ENCODE measurements around the gene VPS37D. TPM values are rescaled to one million over a fixed set of nuclear protein-coding genes. Genes with fewer than 3 reads are reported as not detected.

The VPS37D gene
- total RNA-seq, 2 donors from 2014 or later = 6.1 to 9.1 TPM

DNA sequence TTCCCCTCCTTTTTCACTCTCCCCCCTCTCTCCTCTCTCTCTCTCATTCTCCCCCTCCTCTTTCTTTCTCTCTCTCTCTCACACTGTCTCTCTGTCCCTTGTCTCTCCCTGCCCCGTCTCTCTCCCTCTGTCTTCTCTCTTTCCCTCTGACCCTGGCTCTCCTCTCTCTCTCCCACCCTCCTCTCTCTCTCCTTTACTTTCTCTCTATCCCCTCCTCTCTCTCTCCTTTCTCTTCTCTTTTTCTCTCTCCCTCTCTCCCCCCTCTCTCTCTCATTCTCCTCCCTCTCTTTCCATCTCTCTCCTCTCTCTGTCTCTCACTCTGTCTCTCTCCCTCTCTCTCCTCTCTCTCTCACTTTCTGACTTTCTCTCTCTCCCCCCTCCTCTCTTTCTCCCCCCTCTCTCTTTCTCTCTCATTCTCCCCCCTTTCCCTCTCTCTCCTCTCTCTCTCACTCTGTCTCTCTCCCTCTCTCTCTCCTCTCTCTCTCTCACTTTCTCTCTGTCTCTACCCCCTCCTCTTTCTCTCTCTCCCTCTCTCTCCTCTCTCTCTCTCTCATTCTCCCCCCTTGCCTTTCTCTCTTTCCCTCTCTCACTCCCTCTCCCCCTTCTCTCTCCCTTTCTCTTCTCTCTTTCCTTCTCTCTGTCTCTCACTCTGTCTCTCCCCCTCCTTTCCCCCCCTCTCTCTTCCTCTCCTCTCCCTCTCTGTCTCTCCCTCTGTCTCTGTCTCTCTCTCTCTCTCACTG, 18.9 kb upstream of the VPS37D start:
- H3K27me3 Mint-ChIP-seq (ENCODE audit: insufficient read depth) = peaks cover 83% of the 10 kb centered on the region
- Histone ChIP-seq H3K9ac (ENCODE audit: extremely low read depth, low read length, poor library complexity, severe bottlenecking) (peak overlapping the region; percentile 38), H3K27me3 (ENCODE audit: control insufficient read depth, insufficient read depth, low read length, poor library complexity, severe bottlenecking) (peaks cover 65% of the 10 kb centered on the region), H3K27ac (ENCODE audit: low read depth, low read length) (no peak overlapping the region), H3K9me3 (ENCODE audit: control insufficient read depth, low read length) (no peaks in the 10 kb centered on the region), H3K4me1 (ENCODE audit: control insufficient read depth, insufficient read depth, low read length) (no peaks in the 10 kb centered on the region), H3K4me3 (ENCODE audit: low read length) (no peak overlapping the region), H3K36me3 (ENCODE audit: control insufficient read depth, insufficient read depth, low read length) (no peaks in the 10 kb centered on the region)
- no peak overlapping the region for H3K27ac Mint-ChIP-seq
- H3K4me3 Mint-ChIP-seq = peak overlapping the region; percentile 48
- 66 to 78% methylated on average over 1 of the region's 1 CpG for WGBS, 2 experiments (ENCODE audit: insufficient coverage in 1 of 2, insufficient read length in 1 of 2)
- TF ChIP-seq CTCF (conservative IDR thresholded peaks at IDR 0.05) = no peak
- H3K36me3 Mint-ChIP-seq (ENCODE audit: low read depth) = no peaks in the 10 kb centered on the region
- H3K9me3 Mint-ChIP-seq = no peaks in the 10 kb centered on the region
- DNase-seq = no peak
- peaks cover 13% of the 10 kb centered on the region for H3K4me1 Mint-ChIP-seq

GRCh38 chr7:73649576-73649975, 18.1 kb upstream of the VPS37D start:
- H3K27me3 Mint-ChIP-seq (ENCODE audit: insufficient read depth) = peaks cover 77% of the 10 kb centered on the region
- no peaks in the 10 kb centered on the region for H3K36me3 Mint-ChIP-seq (ENCODE audit: low read depth)
- no peak for TF ChIP-seq CTCF (conservative IDR thresholded peaks at IDR 0.05)
- Histone ChIP-seq H3K4me1 (ENCODE audit: control insufficient read depth, insufficient read depth, low read length) (no peaks in the 10 kb centered on the region), H3K27ac (ENCODE audit: low read depth, low read length) (no peak overlapping the region), H3K27me3 (ENCODE audit: control insufficient read depth, insufficient read depth, low read length, poor library complexity, severe bottlenecking) (peaks cover 65% of the 10 kb centered on the region), H3K9ac (ENCODE audit: extremely low read depth, low read length, poor library complexity, severe bottlenecking) (no peak overlapping the region), H3K4me3 (ENCODE audit: low read length) (no peak overlapping the region), H3K36me3 (ENCODE audit: control insufficient read depth, insufficient read depth, low read length) (no peaks in the 10 kb centered on the region), H3K9me3 (ENCODE audit: control insufficient read depth, low read length) (peaks cover 2% of the 10 kb centered on the region)
- DNase-seq = no peak
- H3K9me3 Mint-ChIP-seq = peaks cover 2% of the 10 kb centered on the region
- H3K4me1 Mint-ChIP-seq = peaks cover 10% of the 10 kb centered on the region
- H3K4me3 Mint-ChIP-seq = no peak overlapping the region
- 45 to 72% methylated on average over 3 to 7 of the region's 9 CpGs for WGBS, 2 experiments (ENCODE audit: insufficient coverage in 1 of 2, insufficient read length in 1 of 2)
- H3K27ac Mint-ChIP-seq = no peak overlapping the region

DNA sequence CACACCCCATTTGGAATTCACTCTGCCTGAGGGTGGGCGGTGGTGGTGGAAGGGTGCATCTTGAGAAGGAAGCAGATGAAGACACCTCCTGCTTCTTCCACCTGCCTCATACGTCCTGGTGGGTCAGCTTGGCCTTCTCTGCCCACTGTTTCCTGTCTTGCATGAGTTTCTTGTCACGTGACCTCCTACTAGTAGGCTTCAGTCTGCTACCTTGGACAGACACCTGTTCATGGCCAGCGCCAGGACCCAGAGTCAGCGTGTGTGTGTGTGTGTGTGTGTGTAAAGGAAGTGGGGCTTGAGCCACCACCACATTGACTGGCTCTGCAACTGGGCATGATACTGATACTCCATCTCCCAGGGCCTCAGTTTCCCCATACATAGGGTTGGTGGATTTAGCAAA, 17.1 kb upstream of the VPS37D start:
- H3K4me1 ChIP-seq (ENCODE audit: control insufficient read depth, insufficient read depth, low read length) = no peaks in the 10 kb centered on the region
- H3K9me3 Mint-ChIP-seq = peaks cover 10% of the 10 kb centered on the region
- H3K36me3 Mint-ChIP-seq (ENCODE audit: low read depth) = no peaks in the 10 kb centered on the region
- no peak for DNase-seq
- no peak overlapping the region for H3K27ac ChIP-seq (ENCODE audit: low read depth, low read length)
- H3K36me3 ChIP-seq (ENCODE audit: control insufficient read depth, insufficient read depth, low read length) = no peaks in the 10 kb centered on the region
- H3K4me3 Mint-ChIP-seq = no peak overlapping the region
- H3K9me3 ChIP-seq (ENCODE audit: control insufficient read depth, low read length) = peaks cover 11% of the 10 kb centered on the region
- TF ChIP-seq CTCF (conservative IDR thresholded peaks at IDR 0.05) = no peak
- no peak overlapping the region for H3K4me3 ChIP-seq (ENCODE audit: low read length)
- 82 to 89% methylated on average over 3 to 5 of the region's 5 CpGs for WGBS, 2 experiments (ENCODE audit: insufficient coverage in 1 of 2, insufficient read length in 1 of 2)
- H3K27me3 ChIP-seq (ENCODE audit: control insufficient read depth, insufficient read depth, low read length, poor library complexity, severe bottlenecking) = peaks cover 61% of the 10 kb centered on the region
- H3K9ac ChIP-seq (ENCODE audit: extremely low read depth, low read length, poor library complexity, severe bottlenecking) = no peak overlapping the region
- H3K27ac Mint-ChIP-seq = no peak overlapping the region
- H3K27me3 Mint-ChIP-seq (ENCODE audit: insufficient read depth) = peaks cover 70% of the 10 kb centered on the region
- H3K4me1 Mint-ChIP-seq = peaks cover 9% of the 10 kb centered on the region
